NOMO-1 treated with DMSO at 0.1 percent for 48 hours (cell line): Measurements from ENCODE around the gene TGFB2.

Source experiments
- DNase-seq: peaks from one replicate; lab custom pipeline; 2025; ENCODE audit not compliant: unreplicated experiment; lab: John Stamatoyannopoulos, UW

Gene TGFB2

DNA sequence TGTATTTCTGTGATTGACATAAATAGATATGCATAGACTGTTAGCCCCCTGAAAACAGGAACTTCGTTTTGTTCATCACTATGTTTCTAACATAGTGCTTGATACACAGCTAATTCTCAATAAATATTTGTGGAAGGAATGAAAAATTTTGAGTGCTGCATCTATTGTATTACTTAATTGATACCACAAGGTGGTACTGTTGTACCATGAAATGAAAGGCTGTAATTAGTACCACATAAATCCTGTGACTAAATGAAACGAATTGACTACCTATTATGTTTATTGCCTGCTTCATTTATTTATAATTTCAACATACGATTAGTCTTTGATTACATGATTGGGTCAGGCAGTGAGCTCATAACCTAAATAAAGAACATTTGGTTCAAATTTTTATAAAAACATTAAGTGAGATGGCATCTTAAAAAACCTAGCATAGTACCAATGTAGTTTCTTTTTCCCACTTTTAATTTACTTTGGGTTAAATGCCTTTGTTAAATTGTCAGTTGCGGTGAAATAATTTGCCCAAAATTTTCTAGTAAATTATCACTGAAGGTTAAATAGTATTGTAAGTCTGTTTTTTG is 15.0 kb upstream of the TGFB2 start:
- peak; percentile 31 for DNase-seq

DNA sequence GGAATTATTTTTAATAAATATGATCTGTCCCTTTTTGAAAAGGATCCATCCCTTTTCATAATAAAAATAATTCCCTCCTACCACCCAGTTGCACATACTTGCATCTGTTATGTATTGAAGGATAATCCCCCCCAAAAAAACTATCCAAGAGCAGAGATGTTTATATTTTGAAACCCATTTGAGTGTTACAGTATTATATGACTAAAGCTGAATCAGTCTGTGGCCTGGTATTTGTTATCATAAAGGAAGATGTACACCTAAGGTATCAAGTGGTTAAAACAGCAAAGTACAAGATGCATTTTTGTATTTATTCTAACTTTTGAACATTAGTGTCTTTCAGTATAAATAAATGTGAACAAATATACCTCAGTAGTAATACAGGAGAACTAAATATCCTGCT is 12.7 kb upstream of the TGFB2 start:
- no peak for DNase-seq

DNA sequence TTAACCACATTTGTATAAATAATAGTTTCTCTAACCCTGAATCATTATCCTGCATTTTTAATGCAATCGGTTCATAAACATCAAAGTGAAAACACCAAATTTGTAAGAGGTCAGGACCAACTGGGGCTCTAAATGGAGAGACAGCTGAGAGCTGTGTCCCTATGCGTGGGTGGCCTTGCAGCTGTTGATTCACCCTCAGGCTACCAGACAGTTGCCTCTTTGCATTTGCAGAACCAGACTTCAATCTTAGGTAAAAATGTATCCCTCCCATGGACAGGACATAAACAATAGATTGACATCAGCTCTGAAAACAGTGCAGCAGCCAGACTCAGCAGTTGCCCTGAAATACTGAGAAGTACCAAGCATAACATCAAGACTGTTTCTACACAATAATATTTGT is 8.8 kb upstream of the TGFB2 start:
- no peak for DNase-seq

DNA sequence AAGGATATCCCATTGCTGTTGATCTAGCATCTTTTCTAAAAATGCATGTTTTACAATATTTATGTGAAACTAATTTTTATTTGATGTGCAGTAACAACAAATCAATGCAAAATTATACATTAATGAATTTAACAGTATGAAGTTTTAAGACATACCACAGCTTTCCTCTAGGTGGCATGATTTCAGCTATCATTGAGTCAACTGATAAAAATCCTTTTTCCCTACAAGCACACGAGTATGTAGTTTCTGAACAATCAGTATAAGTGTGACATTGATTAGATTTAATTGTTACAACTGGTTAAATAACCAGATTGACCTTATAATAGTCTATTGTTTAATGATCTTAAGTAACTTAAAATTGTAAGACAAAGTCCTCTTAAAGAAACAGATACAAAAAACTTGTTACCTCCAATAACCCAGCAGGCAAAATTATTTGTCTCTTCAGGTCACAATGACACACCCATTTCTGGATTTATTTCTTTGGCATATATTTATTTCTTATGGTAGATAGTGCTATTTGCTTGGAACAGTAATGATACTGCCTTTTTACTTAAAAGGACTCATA is 5.8 kb upstream of the TGFB2 start:
- DNase-seq: peak; percentile 3

DNA sequence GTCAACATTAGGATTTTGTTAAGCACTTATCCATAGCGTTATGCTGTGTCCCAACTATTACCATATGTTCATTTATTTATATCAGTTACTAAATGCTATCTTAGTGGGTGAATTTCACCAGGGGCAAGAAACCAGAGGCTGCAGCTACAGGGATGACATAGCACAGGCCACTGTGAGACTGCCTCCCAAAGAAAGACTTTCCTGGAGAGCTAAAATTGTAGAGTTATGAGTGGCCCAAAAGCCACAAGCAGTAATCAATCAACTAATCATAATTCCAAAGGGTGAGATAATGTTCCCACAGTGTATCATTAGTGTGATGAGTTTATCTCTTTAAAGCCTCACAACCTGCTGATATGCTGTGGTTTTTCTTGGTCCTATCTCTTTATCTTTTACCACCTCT is 3.8 kb upstream of the TGFB2 start:
- no peak for DNase-seq

DNA sequence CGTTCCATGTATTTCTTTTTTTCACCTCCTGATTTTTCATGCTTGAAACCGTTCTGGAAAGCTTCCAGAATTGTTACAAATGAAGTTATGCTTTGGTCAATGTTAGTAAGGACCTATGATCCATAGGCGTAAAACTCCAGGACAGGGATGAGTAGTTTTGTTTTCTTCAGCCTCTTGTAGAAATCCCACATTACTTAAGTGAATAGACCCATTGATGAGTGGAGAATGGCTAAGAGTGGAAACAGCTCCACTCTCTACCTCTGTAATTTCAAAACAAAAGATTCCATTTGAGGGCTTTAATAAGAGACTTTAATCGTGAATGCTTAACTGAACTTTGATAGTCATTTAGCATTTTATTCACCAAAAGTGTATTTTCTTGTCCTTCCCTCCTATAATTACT is 3.0 kb upstream of the TGFB2 start:
- DNase-seq: no peak

DNA sequence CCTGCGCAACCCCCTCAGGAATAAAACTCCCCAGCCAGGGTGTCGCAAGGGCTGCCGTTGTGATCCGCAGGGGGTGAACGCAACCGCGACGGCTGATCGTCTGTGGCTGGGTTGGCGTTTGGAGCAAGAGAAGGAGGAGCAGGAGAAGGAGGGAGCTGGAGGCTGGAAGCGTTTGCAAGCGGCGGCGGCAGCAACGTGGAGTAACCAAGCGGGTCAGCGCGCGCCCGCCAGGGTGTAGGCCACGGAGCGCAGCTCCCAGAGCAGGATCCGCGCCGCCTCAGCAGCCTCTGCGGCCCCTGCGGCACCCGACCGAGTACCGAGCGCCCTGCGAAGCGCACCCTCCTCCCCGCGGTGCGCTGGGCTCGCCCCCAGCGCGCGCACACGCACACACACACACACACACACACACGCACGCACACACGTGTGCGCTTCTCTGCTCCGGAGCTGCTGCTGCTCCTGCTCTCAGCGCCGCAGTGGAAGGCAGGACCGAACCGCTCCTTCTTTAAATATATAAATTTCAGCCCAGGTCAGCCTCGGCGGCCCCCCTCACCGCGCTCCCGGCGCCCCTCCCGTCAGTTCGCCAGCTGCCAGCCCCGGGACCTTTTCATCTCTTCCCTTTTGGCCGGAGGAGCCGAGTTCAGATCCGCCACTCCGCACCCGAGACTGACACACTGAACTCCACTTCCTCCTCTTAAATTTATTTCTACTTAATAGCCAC is 696 bp downstream of the TGFB2 start:
- peak; percentile 2 for DNase-seq

DNA sequence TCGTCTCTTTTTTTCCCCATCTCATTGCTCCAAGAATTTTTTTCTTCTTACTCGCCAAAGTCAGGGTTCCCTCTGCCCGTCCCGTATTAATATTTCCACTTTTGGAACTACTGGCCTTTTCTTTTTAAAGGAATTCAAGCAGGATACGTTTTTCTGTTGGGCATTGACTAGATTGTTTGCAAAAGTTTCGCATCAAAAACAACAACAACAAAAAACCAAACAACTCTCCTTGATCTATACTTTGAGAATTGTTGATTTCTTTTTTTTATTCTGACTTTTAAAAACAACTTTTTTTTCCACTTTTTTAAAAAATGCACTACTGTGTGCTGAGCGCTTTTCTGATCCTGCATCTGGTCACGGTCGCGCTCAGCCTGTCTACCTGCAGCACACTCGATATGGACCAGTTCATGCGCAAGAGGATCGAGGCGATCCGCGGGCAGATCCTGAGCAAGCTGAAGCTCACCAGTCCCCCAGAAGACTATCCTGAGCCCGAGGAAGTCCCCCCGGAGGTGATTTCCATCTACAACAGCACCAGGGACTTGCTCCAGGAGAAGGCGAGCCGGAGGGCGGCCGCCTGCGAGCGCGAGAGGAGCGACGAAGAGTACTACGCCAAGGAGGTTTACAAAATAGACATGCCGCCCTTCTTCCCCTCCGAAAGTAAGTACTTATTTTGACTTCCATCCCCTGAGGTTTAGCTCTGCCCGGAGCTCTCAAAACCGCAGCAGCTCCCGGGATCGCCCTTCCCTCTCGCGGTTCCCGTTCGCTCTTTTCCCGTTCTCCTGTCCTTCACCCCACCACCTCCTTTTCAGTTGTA is 1.5 kb downstream of the TGFB2 start:
- peak; percentile 34 for DNase-seq

DNA sequence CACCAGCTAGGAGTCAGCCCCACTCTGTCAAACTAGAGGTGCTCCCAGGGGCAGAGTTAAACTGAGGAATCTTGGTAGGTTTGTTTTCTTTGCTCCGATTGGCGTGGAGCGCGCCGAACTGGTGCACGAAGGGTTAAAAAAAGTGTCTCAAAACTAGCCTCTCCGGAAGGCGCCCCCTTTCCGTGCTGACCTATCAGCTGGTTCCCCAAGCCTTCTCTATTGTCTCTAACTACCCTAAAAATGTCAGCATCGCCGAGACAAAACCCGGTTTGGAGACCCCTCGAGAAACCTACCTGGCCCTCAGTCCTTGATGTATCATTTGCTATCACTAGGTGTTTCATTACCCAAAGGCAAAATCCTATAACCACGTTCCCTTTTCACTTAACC is 2.2 kb downstream of the TGFB2 start:
- no peak for DNase-seq

DNA sequence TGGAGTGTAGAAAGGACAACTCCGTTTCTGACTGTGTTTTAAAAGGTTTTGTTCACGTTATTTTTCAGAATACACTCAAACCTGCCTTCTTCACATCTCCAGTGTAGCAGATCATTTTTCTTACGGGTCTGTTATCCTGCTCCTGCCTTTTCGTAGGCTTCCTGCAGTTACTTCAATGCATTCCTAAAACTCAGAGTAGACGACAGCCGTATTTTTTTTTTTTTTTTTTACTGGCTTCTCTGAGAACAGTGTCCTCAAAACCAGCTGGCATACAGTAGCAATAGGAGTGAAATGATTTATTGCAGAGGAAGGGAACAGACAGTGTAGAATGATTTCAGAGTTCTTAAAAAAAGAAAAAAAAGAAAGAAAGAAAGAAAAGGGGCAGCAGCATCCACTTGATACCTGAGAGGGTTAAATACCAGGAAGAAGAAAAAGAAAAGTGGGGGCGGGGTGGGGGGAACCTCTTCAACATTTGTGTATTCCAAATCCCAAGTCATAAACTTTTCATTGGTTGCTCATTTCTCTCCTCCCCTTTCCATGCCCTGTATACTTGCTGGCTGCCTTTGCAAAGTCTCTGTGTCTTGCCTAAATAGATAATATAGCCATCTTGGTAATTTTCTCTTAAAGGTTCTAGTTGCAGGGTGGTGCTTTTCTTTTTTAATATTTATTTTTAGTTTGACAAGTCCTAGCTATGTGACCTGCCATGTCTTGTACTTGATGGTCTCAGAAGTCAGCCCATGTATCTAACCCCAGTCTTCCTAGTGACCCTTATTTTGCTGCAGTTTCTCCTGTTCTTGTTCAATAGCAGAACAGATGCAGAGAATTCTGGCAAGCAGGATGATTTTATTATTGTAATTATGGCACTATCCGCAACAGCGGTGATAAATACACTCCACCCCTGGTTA is 2.8 kb downstream of the TGFB2 start:
- DNase-seq: no peak

DNA sequence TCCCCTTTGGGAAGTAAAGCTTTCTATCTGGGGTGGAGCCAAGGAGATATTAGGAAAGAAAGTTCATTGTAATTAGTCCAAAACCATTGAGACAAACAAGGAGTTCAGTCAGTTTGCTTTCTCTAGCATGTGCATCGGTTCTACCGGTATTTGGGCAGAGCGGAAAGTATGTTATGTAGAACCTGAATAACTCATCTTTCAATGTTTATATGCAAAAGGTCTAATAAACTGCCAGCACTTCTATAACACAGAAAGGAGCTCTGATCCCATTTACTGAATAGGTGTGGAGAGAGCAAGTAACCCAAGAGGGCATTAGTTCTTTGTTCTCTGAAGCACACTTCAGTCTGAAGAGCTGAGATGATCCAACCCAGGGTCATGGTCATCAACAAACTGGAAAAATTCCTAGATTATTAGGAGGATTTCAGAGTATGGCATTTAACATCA is 3.5 kb downstream of the TGFB2 start:
- DNase-seq: no peak

DNA sequence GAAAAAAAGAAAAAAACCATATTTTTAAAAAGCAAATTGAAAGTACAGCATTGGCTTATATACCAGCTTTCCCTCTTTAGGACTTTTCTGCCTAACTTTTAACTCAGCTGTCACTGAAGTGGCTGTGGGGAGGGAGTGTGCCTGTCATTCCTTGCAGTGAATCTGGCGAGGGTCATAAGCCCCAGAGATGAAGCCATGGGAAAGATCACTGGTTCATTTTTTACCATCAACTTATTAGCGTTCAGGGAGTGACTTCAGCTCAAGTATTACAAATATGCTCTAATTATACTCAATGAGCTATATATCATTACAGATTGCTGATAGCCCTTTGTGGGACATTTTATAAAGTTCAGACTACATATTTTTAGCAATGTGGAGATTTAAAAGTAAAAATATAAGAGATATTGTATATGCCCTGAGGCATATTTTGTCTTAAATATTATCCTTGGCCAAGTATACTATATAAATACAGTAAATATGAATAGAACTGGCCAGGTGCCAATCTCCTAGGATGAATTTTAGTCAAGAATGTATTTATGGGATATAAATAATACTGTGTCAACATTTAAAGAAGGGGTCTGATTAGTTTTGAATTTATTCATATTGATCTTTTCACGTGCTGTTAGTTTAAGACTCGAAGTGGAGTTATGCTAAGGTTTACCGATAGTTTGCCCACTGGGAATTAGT is 4.4 kb downstream of the TGFB2 start:
- DNase-seq: no peak

DNA sequence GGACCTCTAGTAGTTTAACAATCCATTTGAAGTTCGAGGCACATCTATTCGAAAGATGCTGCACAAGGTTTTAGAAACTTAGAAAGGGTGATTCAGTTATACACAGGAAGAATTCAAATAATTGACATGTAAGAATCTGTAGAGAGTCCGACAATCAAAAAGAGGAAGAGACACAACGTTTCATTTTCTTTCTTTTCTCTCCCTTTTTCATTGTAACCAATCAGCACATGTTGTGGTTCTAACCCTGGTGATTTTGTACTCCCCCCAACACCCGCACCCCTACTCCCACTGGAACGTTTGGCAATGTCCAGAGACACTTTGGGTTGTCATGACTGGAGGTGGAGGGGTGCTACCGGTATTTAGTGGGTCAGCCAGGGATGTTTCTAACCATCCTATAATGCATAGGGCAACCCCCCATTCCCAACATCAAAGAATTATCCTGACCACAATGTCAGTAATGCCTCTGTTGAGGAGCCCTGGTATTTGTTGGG is 4.9 kb downstream of the TGFB2 start:
- peak; percentile 13 for DNase-seq

DNA sequence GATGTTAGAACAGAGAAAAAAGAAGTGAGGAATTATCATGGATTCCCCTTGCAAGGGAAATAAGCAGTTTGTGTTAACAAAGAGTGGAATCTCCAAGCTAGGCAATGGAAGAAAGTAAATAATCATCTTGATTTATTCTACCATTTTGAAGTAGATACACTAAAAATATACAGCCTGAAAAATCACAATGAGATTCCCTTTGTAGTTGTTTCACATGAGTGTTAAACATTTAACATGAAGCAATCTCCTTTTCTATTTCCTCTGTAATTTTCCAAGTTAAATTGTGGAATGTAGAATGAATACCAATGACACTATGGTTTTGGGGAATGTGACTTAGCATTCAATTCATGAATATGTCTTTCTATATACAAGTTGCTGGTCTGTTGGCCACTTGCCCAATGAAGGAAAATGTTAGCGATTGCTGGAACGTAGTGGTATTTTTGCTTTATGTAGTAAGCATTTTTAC is 5.7 kb downstream of the TGFB2 start:
- DNase-seq: no peak

DNA sequence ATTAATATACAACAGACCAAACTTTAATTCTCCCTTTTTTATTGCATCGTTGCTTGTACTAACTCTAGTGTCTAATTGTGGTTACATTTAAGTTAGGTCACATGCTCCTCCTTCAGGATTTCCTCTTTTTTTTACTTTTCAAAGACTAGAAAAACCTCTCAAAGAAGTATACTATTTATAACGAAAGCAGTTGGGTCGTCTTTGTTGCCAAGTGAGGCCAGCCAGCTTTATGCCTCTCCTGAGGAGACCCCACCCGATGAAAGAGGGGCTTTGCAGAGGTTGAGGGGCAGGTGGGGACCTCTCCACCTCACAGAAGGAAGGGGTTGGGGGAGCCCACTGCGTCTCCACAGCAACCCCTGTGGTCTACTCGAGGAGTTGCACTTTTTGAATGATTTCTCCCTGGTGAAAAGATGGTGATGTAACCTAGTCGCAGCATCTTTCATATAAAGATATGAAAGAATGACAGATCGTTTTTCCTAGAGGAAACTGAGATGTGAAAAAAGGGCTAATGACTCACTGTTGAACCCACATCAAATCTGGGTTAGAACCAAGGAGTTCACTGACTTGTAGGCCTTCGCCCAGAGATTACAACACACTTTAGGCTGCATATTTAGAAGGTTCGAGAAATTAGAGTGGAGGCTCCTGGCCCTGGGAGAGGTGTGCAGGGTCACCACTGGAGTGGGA is 6.4 kb downstream of the TGFB2 start:
- DNase-seq: peak; percentile 80

DNA sequence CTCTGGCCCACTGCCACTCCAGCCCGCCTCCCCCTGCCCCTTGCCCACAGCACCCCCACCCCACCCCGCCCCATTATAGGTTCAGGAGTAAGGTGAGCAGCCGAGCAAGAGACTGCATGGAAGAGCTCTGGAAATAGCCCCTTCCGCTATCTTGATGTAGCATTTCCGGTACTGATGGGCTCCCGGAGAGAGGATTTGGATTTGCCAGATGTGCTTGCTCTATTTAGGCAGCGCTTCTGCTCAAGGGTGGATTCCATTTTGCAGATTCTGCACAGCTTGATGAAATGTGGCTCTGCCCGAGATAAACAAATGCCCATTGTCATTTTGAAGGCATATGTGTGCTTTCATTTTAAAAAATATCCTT is 6.9 kb downstream of the TGFB2 start:
- no peak for DNase-seq

DNA sequence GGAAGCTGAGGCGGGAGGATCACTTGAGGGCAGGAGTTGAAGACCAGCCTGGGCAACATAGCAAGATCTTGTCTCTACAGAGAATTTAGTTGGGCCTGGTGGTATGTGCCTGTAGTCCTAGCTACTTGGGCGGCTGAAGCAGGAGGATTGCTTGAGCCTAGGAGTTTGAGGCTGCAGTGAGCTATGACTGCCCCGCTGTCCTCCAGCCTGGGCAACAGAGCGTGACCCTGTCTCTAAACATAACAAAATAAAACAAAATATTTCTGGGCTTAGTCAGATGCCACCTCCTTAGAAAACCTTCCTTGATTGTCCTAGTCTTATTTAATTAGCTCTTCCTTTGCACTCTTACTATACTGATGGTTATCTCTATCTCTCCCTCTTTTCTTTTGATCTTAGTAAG is 8.5 kb downstream of the TGFB2 start:
- DNase-seq: no peak

DNA sequence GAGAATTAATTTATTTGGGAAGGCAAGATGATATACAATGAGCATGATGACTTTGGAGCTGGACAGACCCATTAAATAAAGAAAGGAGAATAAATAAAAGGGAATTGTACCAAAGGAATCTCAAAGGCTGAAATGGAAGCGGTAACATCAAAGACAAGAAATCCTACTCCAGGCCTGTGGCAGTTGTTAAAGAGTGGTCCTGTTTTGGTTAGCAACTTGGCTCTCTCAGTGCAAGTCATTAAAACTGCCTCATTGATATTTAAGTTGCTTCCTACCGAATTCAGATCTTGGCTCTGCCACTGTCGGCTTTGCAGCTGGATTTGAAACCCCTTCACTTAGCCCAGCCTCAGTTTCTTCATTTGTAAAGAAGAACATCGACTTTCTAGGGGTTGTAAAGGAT is 10.1 kb downstream of the TGFB2 start:
- no peak for DNase-seq

DNA sequence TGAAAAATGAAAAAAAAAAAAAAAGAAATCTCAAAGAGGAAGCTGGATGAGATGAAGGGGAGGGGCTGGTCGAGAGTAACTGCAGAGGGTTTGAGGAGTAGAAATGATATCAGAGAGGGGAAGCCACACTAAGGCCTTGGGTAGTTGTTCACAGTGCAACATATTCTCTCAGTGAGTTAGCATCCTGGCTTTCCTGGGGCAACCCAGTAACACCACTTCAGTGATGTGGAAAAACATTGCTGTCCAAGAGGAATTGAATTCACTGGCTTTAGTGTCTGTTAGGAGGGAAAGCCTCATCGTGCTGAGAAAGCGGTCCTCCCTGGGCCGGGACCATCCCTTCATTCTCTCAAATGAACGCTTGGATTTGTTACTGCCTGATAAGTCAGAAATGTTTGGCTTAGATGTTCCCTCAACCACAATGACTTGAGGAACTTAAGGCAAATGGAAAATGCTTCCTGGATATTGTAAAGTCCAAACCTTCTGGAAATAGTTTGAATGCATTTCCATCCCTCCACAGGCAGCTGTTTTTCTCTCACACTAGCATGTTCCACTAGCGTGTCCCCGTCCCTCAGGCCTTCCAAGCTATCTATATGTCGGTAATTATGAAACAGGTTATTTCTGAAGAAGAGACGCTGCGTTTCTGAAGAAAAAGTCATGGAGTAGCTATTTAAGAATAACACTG is 12.2 kb downstream of the TGFB2 start:
- peak; percentile 52 for DNase-seq
